Ovary (tissue), 3 donors: ENCODE measurements around the gene MAP3K1.

Source experiments
- CTCF ChIP-seq, 3 donors: fragments of 450-650 bp in 2 of 3; fragments of 200-600 bp in 1 of 3; IDR thresholded peaks; one replicate each; pipeline versions ENCODE4 v1.5.1 to v1.8.0; 2016 to 2022; ENCODE audit warnings: antibody characterized with exemption in 3 of 3, mild to moderate bottlenecking in 1 of 3
- EP300 ChIP-seq: sonication (generic); formaldehyde crosslinking; IDR thresholded peaks from one replicate; pipeline ENCODE4 v1.6.1; 2017; ENCODE audit warnings: antibody characterized with exemption
- POLR2A ChIP-seq: fragments of 450-650 bp; IDR thresholded peaks from one replicate; pipeline ENCODE4 v1.6.1; 2017; ENCODE audit warnings: antibody characterized with exemption, mild to moderate bottlenecking, moderate library complexity
- donor health status: DM: no; HTN: no; CAD: no.

- TF ChIP-seq POLR2A (no peak), CTCF (IDR thresholded peaks at IDR 0.05) (no peak), EP300 (no peak)
These were observed 40.4 kb upstream of the MAP3K1 start for GRCh38 chr5:56774957-56775356.
